HG02973 (cell line): ENCODE measurements around the gene LDLRAD3.

Experiments used
- ATAC-seq: cut with Tn5 transposase; IDR thresholded peaks from one replicate; pipeline ENCODE4 v1.9.1; 2021; ENCODE audit warnings: moderate library complexity; ENCODE audit not compliant: unreplicated experiment

The LDLRAD3 gene

GRCh38 chr11:36258730-36259360 is 315.0 kb downstream of the LDLRAD3 start:
- ATAC-seq = no peak

DNA sequence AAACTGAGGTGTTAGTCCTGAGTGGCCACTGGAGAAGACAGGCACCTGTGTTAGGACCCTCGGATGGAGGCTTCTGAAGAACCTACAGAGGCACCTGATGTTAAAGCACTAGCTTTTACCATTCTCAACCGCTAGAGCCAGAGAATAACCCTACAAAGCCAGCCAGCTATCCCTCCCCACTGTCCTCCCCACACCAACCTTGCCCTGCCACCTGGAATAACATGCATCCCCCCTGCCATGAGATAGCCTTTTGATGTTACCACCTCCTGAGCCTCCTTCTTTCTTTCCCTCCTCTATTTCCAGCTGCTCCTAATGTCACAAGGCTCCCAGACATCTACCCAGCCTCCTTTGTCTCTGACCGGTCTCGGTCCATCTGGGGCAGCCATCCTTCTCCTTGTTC is 317.2 kb downstream of the LDLRAD3 start:
- no peak for ATAC-seq

GRCh38 chr11:36264011-36264972 is 320.4 kb downstream of the LDLRAD3 start:
- no peak for ATAC-seq

- no peak for ATAC-seq
Observed at GRCh38 chr11:36264973-36265344, 321.1 kb downstream of the LDLRAD3 start.

GRCh38 chr11:36265793-36266628 is 322.1 kb downstream of the LDLRAD3 start:
- peak; percentile 70 for ATAC-seq

GRCh38 chr11:36266767-36267166 is 322.9 kb downstream of the LDLRAD3 start:
- ATAC-seq = no peak

- no peak for ATAC-seq
Observed at GRCh38 chr11:36268337-36268985, 324.6 kb downstream of the LDLRAD3 start.

DNA sequence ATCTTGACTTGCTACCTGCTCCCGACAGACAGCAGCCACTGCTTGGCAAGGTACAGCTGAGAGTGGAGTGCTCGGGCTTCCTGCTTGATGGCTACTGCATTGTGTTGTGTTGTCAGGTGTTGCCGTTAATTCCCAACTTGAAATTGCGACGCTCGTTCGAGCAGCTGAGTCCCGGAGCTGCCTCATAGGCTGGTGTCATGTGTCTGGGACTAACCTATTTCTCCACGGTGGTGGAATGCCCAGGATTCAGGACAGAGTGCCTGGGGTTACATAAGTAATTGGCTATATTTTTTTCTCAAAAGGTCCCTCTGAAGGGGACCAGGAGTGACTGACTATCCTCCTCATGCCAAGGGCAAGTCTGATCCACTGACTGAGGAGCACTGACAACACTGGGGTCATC is 326.8 kb downstream of the LDLRAD3 start:
- ATAC-seq = no peak

DNA sequence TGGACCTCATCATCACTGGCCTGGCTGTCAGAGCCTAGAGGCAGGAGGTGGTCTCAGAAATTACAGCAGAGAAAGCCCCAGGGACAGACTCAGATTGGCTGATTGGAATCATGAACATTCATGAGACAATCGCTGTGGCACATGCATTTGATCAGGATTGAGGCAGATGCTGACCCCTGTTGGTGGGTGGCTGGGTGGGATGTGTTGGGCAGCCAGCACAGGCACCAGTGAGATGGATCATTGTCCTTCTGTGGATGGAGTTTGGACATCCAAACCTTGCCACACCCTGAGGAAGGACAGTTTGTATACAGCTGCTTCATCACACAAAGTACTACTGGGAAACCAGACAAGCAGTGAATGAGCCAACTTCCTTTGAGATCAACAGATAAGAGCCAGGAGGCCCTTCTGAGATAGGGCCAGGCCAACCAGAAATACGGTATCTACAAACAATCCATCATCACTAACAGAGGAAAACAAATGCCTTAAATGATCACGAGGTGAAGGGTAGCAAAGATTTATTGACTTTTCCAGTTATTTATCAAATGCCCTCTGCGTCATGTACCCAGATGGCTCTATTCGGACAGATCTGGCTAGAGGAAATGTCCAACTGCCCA is 328.0 kb downstream of the LDLRAD3 start:
- no peak for ATAC-seq

GRCh38 chr11:36273110-36273509 is 329.2 kb downstream of the LDLRAD3 start:
- no peak for ATAC-seq

GRCh38 chr11:36274414-36274813 is 330.6 kb downstream of the LDLRAD3 start:
- no peak for ATAC-seq

DNA sequence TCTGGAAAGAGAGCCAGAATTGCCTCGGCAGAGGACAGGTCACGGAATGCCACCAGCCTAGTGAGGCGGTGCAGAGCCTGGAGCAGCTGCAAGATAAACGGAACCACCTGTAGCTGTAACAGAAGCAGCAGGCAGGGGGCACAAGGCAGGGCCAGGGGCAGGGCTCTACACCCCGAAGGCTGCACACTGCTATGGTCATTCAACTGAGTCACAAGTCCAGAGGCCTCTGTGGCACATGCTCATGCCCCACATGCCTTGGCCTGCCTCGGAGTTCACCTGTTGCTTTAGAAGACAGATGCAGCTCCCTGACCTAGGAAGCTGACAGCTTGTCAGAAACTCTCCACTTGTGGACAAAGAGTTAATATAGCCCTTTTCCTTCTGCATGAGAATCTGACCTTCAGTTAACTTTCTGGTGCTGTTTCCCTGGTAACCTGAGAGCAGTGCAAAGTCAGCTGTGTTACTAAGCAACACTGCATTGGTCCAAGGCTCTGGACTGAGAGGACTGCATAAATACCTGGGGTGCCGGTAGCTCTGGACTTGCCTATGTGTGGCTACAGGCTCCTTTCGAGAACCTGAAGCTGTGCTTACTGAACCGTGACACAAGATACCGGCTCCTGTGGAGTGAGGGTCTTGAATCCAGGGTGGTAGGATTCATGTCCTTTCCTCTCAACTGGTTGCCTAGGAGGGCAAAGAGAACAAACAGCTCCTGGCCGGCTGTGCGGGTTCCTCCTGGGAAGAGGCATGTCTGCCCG is 334.8 kb downstream of the LDLRAD3 start:
- ATAC-seq = no peak

GRCh38 chr11:36280531-36280930 is 336.7 kb downstream of the LDLRAD3 start:
- ATAC-seq = no peak
